Esophagus muscularis mucosa (tissue), 4 donors: Measurements from ENCODE around the gene ICAM1. TPM values are rescaled to one million over a fixed set of nuclear protein-coding genes. Genes with fewer than 3 reads are reported as not detected.

Experiments used
- DNase-seq: peaks from one replicate; pipeline ENCODE4 v3.0.0-alpha.2; 2017; ENCODE audit errors: extremely low spot score
- H3K27ac ChIP-seq, 4 donors: fragments of 200-600 bp; sonication (generic); replicated peaks in 1 of 4; 1 replicate in 3 of 4; 2 replicates in 1 of 4; pipeline ENCODE4 v1.5.1; 2016 to 2019; ENCODE audit warnings: mild to moderate bottlenecking in 1 of 4
- H3K27me3 ChIP-seq, 4 donors: fragments of 200-600 bp; sonication (generic); one replicate each; pipeline versions ENCODE4 v1.5.1 to v1.6.0; 2016 to 2019
- H3K36me3 ChIP-seq, 4 donors: fragments of 200-600 bp; sonication (generic); one replicate each; pipeline ENCODE4 v1.5.1; 2016 to 2019
- H3K4me1 ChIP-seq, 4 donors: fragments of 200-600 bp; sonication (generic); one replicate each; pipeline ENCODE4 v1.5.1; 2016 to 2019
- H3K4me3 ChIP-seq, 4 donors: fragments of 200-600 bp; sonication (generic); 1 replicate in 2 of 4; 2 replicates in 2 of 4; pipeline ENCODE4 v1.5.1; 2016 to 2019; ENCODE audit warnings: mild to moderate bottlenecking in 4 of 4, moderate library complexity in 1 of 4
- H3K9me3 ChIP-seq, 4 donors: fragments of 200-600 bp; sonication (generic); 1 replicate in 3 of 4; 2 replicates in 1 of 4; pipeline ENCODE4 v1.5.1; 2016 to 2019
- CTCF ChIP-seq, 3 experiments: fragments of 200-600 bp in 2 of 3; fragments of 450-650 bp in 1 of 3; sonication (generic) in 2 of 3; IDR thresholded peaks; one replicate each; pipeline ENCODE4 v1.5.1; 2017 to 2019; ENCODE audit warnings: antibody characterized with exemption in 3 of 3, mild to moderate bottlenecking in 2 of 3, moderate library complexity in 1 of 3
- EP300 ChIP-seq: sonication (generic); formaldehyde crosslinking; IDR thresholded peaks from one replicate; pipeline ENCODE4 v1.6.1; 2017; ENCODE audit warnings: antibody characterized with exemption
- POLR2A ChIP-seq: fragments of 450-650 bp; IDR thresholded peaks from one replicate; pipeline ENCODE4 v1.6.1; 2017; ENCODE audit warnings: antibody characterized with exemption, moderate library complexity, mild to moderate bottlenecking, low read depth
- POLR2AphosphoS5 ChIP-seq, 2 donors: sonication (generic); formaldehyde crosslinking; IDR thresholded peaks; one replicate each; pipeline ENCODE4 v1.6.1; 2017; ENCODE audit warnings: antibody characterized with exemption in 2 of 2
- WGBS: methylation state at CpG from one replicate; pipeline ENCODE4 v1.1.5; 2018; 5-methylcytosine and 5-hydroxymethylcytosine counted together
- intact Hi-C: fragments of 100-400 bp; cut with DNase I; formaldehyde crosslinking; loops from one replicate; pipeline ENCODE4 v1.15.1; 2023
- total RNA-seq, 4 donors: library from RNA; depleted of rRNA; stranded (reverse); fragments of >200 nt; gene quantifications; one replicate each; pipeline versions ENCODE4 v1.1.0 to v1.2.1, GENCODE V29; 2016

ICAM1 gene
- total RNA-seq, 4 donors from 2014 or later = 15.8 to 63.5 (median 18.4) TPM

GRCh38 chr19:10309423-10309822, 38.5 kb downstream of the ICAM1 start, which contains the start of gene ZGLP1:
ZGLP1 (minus strand) TSS chr19:10309815.
- Histone ChIP-seq H3K9me3 (no peaks in the 10 kb centered on the region), H3K27me3 (no peaks in the 10 kb centered on the region), H3K4me1 (peaks cover under 1 to 3% (median under 1%) of the 10 kb centered on the region in 4 donors), H3K27ac (no peak within 1 kb of the TSS), H3K36me3 (peaks cover 0 to 28% (median 16%) of the 10 kb centered on the region in 4 donors), H3K4me3 (no peak within 1 kb of the TSS)
- intact Hi-C loops = no loop called here
- 92% methylated on average over 18 of the region's 24 CpGs for WGBS
- TF ChIP-seq EP300 (no peak), CTCF (IDR thresholded peaks at IDR 0.05) (no peak), POLR2A (no peak), POLR2AphosphoS5 (IDR thresholded peaks at IDR 0.05) (no peak)
- DNase-seq = no peak

DNA sequence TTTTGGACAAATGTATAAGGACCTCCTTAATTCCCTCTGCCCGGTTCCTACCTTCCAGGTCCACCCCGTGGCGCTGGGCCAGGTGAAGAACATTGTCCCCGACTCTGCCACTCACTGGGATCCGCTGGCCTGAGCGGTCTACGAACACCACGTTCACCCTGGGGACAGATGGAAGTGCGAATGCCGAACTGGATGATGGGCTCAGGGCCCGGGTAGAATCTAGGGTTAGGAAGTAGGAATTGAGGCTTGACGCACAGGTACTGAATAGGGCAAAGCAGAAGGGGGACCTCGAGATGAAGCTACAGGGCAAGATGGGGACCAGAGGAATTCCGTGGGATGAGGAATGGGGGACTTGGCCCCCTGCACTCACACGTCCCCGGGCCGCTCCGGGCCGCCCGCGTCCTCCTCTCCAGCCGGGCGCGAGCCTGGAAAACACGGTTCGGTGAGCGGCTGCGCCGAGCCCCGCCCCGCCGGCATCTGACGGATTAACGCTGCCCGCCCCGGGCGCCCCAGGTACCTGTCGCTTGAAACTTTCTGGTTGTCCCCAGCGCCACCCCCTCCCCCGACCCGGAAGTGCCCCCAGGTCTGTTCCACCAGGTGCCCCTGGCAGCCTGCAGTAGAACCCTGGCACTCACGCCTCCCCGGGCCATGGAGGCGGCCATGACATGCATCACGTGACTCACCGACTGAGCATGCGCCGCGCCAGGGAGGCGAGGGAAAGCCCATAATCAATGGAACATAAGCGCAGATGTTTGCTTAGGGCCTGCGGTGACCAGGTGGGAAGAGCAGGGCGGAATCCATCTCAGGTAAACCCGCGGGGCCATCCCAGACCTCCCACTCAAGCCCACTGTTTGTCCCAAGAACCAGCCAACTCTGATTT, 44.7 kb downstream of the ICAM1 start, which contains the start of gene FDX2:
Gene FDX2 (minus strand): TSS at position 681 of the 880 bp plus-strand sequence. CDS start 19 bp downstream, at position 662.
- Histone ChIP-seq H3K27ac (peak within 1 kb of the TSS; percentile 59 to 76 (median 70)), H3K4me1 (peaks cover 14 to 23% (median 18%) of the 10 kb centered on the region in 4 donors), H3K9me3 (no peaks in the 10 kb centered on the region), H3K27me3 (no peaks in the 10 kb centered on the region), H3K36me3 (peaks cover 32 to 58% (median 47%) of the 10 kb centered on the region in 4 donors), H3K4me3 (peak within 1 kb of the TSS; percentile 80 to 93 (median 92))
- no peak for TF ChIP-seq EP300
- TF ChIP-seq POLR2AphosphoS5 (IDR thresholded peaks at IDR 0.05) = peak; percentile 66 to 84
- peak; percentile 97 for DNase-seq
- 2% methylated on average over 19 of the region's 55 CpGs for WGBS
- intact Hi-C loops = no loop called here

DNA sequence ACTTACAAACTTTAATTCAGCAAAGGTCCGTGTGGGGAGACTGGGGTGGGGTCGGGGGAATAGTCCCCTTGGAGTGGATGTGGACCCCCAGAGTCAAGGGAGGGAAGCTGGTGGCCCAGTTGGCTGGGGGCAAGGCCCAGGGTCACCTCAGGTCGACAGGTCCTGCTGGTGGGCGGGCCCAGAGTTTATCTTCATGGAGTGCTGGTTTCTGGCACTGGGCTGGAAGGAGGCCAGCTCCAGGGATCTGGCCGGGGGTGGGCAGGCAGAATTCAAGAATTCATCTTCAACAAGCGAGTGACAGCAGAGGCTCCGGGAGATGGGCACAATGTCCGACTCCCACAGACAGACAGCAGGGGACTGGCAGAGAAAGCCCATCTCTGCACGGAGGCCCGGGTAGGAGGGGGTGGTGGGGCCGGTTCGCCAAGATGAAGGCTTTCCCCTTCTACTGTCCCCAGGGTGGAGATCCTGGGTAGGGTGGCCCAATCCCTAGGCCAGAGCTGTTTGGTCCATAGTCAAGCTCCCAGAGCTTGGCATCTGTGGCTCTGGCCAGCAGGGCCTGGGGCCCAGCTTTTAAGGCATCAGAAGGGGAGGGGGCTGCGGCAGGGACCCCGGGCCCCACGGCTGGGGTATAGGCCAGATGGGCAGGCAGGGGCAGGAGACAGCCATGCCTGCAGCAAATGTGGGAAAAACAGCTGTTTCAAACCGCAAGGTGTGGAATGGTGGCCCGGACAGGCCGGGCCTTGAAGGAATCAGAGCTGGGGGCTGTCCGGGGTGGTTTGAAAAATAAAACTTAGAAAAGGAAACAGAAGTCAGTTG, 45.5 kb downstream of the ICAM1 start:
- TF ChIP-seq POLR2A (no peak), EP300 (no peak), CTCF (IDR thresholded peaks at IDR 0.05) (no peak), POLR2AphosphoS5 (IDR thresholded peaks at IDR 0.05) (no peak)
- no peaks in the 10 kb centered on the region for H3K9me3 ChIP-seq
- peaks cover 41 to 60% (median 53%) of the 10 kb centered on the region in 4 donors for H3K36me3 ChIP-seq
- intact Hi-C loops = no loop called here
- H3K4me1 ChIP-seq = peaks cover 14 to 23% (median 18%) of the 10 kb centered on the region in 4 donors
- peak overlapping the region; percentile 59 to 76 (median 70) for H3K27ac ChIP-seq
- no peaks in the 10 kb centered on the region for H3K27me3 ChIP-seq
- WGBS = 62% methylated on average over 17 of the region's 19 CpGs
- peak overlapping the region; percentile 80 to 93 (median 92) for H3K4me3 ChIP-seq
- no peak for DNase-seq

DNA sequence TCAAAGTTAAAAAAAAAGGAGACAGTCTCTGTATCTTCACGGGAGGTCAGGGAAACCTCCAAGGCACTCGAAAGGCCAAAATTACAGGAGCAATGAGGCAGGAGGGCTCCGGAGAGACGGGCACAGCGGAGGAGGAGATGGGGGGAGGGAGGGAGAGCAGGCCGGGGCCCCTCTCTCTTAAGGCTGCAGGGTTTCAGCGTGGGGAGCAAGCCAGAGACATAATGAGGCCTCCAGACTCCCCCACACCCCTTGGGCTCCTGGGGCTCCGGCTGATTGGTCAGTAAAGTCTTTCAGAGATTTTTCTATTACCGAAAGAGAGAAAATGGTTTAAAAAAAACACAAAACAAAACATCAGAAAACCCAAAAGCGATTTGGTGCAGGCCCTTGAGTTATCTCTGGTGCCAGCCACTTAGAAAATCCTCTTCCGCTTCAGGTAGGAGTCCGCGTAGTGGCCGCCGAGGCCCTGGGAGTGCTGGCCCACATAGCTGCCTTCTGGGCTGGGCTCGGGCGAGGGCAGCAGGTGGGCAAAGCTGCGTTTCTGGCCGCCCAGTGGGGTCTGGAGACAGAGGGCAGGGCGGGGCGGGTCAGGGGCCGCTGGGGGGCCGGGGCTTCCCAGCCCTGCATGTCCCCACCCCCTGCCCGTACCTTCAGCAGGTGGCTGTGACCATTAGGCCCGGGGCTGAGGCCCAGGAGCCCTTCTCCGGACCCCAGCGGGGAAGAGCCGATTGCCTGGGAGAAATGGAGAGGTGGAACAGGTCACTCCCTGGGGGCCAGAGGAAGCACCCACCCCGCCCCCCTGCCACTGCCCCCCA, 46.3 kb downstream of the ICAM1 start:
- WGBS = 67% methylated on average over 12 of the region's 29 CpGs
- Histone ChIP-seq H3K4me3 (no peak overlapping the region), H3K9me3 (no peaks in the 10 kb centered on the region), H3K4me1 (peaks cover 14 to 23% (median 18%) of the 10 kb centered on the region in 4 donors), H3K27ac (no peak overlapping the region), H3K36me3 (peaks cover 48 to 68% (median 61%) of the 10 kb centered on the region in 4 donors), H3K27me3 (no peaks in the 10 kb centered on the region)
- DNase-seq = no peak
- intact Hi-C loops = no loop called here
- TF ChIP-seq CTCF (IDR thresholded peaks at IDR 0.05) (no peak), POLR2AphosphoS5 (IDR thresholded peaks at IDR 0.05) (no peak), POLR2A (no peak), EP300 (no peak)
